Kidney epithelial cell (primary cell): Measurements from ENCODE around the gene KCND1. TPM values are rescaled to one million over a fixed set of nuclear protein-coding genes. Genes with fewer than 3 reads are reported as not detected.

ENCODE experiments used
- DNase-seq: peaks from one replicate; pipeline ENCODE4 v3.0.0-alpha.2; 2010; ENCODE audit warnings: low read depth
- H3K27me3 ChIP-seq: 2 replicates; pipeline ENCODE4 v1.6.0; 2011; ENCODE audit warnings: low read length; ENCODE audit not compliant: control insufficient read depth, insufficient read depth
- H3K36me3 ChIP-seq: 2 replicates; pipeline ENCODE4 v1.5.1; 2011; ENCODE audit warnings: low read length; ENCODE audit not compliant: control insufficient read depth, insufficient read depth
- H3K4me3 ChIP-seq: 2 replicates; pipeline ENCODE4 v1.5.1; 2011; ENCODE audit warnings: low read depth, mild to moderate bottlenecking, control low read depth, low read length
- CTCF ChIP-seq: IDR thresholded peaks from 2 replicates; pipeline ENCODE4 v1.5.1; 2011; ENCODE audit warnings: mild to moderate bottlenecking, moderate library complexity, low read length, control low read depth, inconsistent platforms; ENCODE audit not compliant: insufficient read depth, poor library complexity, severe bottlenecking
- total RNA-seq: library from RNA; depleted of rRNA; stranded (reverse); fragments of >200 nt; gene quantifications from 2 replicates; pipeline ENCODE4 v1.2.3, GENCODE V29; 2015

KCND1 gene
- total RNA-seq, 1 donor from 2014 or later: 0.67 TPM

- H3K4me3 ChIP-seq: peak overlapping the region; percentile 69
- no peak for DNase-seq
- no peak for TF ChIP-seq CTCF
- H3K27me3 ChIP-seq: no peaks in the 10 kb centered on the region
- no peaks in the 10 kb centered on the region for H3K36me3 ChIP-seq
Observed at GRCh38 chrX:48918301-48918642, 53.4 kb downstream of the KCND1 start.

GRCh38 chrX:48917139-48918001 lies 54.3 kb downstream of the KCND1 start:
- no peaks in the 10 kb centered on the region for H3K27me3 ChIP-seq
- peak overlapping the region; percentile 69 for H3K4me3 ChIP-seq
- peak; percentile 88 for TF ChIP-seq CTCF
- DNase-seq: peak; percentile 65
- no peaks in the 10 kb centered on the region for H3K36me3 ChIP-seq

- Histone ChIP-seq H3K36me3 (no peaks in the 10 kb centered on the region), H3K4me3 (no peak overlapping the region), H3K27me3 (no peaks in the 10 kb centered on the region)
- no peak for TF ChIP-seq CTCF
- no peak for DNase-seq
Observed at GRCh38 chrX:48914593-48915493, 56.8 kb downstream of the KCND1 start.

GRCh38 chrX:48913605-48914366 lies 57.9 kb downstream of the KCND1 start:
- no peaks in the 10 kb centered on the region for H3K27me3 ChIP-seq
- no peaks in the 10 kb centered on the region for H3K36me3 ChIP-seq
- no peak overlapping the region for H3K4me3 ChIP-seq

More at GRCh38 chrX:48913605-48914366, 57.9 kb downstream of the KCND1 start:
- no peak for DNase-seq
- TF ChIP-seq CTCF: no peak
